ENCODE data around the gene PRRX1. TPM values are rescaled to one million over a fixed set of nuclear protein-coding genes. Genes with fewer than 3 reads are reported as not detected.

Gene PRRX1
- total RNA-seq, 1 donor from 2014 or later, result 12.5 TPM

DNA sequence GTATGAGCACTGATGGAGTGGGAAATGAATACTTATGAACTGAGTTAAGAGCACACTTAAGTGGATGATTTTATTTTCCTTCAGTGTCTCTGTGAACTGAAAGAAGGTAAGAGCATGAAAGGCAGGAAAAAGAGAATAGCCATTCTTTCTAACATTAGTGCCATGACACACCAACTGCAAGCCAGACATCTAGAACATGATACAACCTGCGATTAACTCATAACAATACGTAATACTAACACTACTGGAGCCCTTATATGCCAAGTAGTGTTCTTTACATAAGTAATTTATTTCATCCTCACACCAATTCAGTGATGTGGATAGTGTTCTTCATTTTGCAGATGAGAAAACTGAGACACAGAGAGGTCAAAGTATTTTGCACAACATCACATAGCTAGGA is 56.7 kb downstream of the PRRX1 start:
- no peak for DNase-seq (ENCODE audit: low spot score)

GRCh38 chr1:170721621-170722020 is 57.7 kb downstream of the PRRX1 start:
- no peak for DNase-seq (ENCODE audit: low spot score)

- no peak for DNase-seq (ENCODE audit: low spot score)
These were observed 59.6 kb downstream of the PRRX1 start for GRCh38 chr1:170723518-170723917.

- no peak for DNase-seq (ENCODE audit: low spot score)
These were observed 61.4 kb downstream of the PRRX1 start for GRCh38 chr1:170725326-170725725.

DNA sequence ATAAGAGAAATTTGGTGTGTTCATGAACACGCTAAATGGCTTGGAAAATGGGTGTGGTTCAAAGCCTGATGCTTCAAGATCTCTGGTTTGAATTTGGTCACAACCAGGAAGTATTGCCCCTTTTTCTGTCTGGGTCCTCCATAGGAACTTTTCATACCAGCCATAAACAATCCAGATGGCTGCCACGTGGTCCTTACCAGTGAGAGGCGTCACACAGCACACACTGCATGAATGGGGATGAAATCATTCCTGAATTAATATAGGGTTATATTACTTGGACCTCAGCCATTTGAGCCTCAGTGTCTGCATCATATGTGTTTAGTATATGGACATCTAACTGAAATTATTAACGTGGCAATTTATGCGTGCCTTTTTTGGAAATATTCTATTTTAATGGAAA is 64.0 kb downstream of the PRRX1 start:
- no peak for DNase-seq (ENCODE audit: low spot score)

GRCh38 chr1:170729225-170730002 is 65.5 kb downstream of the PRRX1 start:
- DNase-seq (ENCODE audit: low spot score), result no peak

GRCh38 chr1:170730014-170730413 is 66.1 kb downstream of the PRRX1 start:
- DNase-seq (ENCODE audit: low spot score), result no peak

DNA sequence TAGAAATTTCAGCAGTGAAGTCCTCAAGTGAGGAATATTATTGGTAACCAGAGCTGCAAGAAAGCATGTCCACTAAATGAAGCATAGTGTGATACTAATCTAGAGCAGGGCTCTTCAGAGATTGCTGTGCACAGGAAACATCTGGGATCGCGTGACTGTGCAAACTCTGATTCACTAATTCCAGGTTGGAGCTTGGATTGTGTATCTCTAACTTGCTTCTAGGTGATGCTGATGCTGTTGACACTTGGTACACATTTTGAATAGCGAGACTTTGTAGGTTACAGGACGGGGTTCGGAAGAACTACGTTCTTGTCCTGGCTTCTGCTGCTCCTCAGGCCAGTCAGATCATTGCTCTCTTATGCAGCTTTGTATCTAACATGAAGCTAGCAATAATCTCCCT is 66.5 kb downstream of the PRRX1 start:
- no peak for DNase-seq (ENCODE audit: low spot score)

DNA sequence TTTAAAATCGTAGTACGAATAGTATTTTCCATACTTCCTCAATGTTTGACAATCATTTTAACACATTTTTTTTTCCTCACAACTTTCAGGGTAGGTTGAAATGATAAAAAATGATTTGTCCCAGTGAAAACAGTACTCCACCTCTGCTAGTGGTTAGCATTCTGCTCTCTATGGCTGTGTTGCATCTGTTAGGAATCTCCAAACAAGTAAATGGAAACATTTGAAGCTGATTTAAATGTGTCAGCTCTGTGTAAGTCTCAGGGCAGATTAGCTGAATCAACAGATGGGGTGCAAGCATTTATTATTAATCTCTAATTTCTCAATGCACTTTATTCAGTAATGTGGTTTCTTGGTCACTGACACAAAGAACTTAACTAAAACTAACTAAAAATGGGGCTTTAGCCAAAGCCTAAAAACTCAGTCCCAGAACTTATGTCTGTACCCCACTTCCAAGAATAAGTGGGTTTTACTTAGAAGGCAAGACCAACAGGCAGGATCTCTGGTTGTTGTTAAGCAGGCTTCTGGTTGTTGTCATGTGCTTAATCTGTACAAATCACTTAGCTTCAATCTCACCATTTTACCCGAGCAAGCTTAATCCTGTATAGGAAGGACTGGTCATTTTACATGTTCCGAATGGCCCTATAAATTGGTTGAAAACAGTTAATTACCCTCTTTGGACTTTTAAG is 67.8 kb downstream of the PRRX1 start:
- DNase-seq (ENCODE audit: low spot score), result no peak

DNA sequence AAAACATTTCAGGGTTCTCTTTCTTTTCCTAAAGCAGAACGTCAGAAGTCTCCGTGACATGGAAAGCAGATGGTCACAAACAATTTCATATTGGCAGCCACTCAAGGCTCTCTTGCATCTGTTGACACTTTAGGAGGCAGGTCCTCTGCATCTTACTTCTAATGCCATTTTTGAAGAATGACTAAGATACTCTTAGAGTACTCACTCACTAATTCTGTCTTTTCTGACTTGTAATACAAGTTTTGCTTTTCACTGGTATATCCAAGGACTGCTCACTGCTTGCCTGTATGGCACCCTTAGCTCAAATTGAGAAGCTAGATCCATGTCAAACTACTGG is 68.3 kb downstream of the PRRX1 start:
- DNase-seq (ENCODE audit: low spot score), result no peak

DNA sequence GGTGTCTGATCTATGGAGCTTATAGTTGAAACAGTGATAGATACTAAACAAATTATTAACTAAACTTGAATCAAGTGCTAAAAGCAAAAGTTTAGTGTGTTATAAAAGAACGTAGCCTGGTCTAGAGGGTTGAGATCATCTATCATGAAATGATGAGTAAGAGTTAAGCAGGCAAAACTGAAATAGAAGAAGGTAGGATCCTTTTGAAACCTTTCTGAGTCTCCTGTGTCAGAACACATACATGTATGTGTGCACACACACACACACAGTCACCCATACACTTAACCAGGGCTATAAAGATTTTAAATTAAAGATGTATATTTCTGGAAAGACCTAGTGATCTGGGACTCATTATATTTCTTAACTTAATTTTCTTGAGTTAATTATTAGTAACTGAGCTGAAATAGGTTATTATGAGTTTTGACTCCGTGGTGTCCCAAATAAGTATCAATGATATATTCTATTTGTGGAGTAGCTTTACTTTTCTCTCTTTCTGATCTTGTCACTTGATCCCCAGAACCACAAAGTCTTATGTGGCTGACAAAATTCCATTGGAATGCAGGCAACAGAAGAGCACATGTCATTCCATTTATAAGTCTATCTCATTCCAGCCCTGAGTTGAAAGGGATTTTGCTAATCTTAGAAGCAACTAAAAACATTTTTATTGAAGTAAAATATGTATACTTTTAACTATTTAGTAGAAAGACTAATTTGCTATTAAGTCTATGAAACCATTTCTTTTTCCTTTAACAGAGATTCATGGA is 70.7 kb downstream of the PRRX1 start:
- DNase-seq (ENCODE audit: low spot score), result no peak

DNA sequence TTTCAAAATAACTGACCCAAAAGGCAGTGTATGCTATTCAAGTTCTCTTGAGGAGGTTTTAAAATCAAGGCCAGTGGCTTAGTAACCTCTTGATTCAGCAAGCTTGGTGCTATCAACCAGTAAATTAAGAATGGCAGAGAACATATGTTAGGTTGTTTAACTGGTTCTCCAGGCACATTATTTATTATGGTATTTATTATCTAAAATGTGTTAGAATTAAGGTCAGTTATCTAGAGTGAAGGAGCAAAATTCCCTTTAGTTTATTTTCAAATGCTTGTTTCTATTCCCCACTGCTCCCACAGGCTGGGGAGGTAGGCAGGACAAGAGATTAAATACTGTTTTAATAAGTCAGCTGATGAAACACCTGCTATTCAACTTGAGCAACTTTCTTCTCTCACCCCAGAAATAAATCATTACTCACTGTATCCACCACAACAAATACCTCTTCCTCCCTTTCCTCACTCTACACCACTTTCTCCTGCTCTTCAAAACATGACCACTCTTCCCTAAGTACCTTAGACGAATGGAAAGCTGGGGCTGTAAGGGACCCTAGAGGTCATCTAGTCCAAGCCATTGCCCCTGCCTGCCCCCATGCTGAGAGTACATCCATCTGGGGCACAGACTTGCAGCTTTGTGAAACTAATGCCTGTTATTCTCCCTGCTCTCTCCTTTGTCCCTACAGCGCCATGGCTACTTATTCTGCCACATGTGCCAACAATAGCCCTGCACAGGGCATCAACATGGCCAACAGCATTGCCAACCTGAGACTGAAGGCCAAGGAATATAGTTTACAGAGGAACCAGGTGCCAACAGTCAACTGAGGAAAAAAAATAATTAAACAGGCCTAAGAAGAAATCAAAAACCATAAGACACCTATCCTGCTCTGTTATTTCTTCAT is 71.7 kb downstream of the PRRX1 start:
- no peak for DNase-seq (ENCODE audit: low spot score)

DNA sequence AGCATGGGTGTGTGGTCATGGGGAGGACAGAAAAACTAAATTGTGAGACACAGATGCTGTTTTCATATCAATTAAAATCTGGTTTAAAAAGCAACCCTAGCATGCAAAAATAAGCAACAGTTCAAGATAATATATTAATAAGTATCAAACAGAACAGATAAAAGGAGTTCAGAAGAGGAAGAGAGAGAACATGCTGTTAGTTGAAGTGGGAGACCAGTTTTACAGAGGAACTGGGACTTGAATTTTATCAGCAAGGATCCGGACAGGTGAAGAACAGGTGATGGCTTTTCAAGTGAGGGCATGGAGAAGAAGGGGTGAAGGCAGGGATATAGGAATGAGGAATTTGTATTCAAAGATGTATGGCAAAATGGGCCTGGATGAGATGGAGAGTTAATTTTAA is 75.9 kb downstream of the PRRX1 start:
- no peak for DNase-seq (ENCODE audit: low spot score)

- DNase-seq (ENCODE audit: low spot score), result no peak
These were observed 77.7 kb downstream of the PRRX1 start for GRCh38 chr1:170741678-170742077.

- DNase-seq (ENCODE audit: low spot score), result no peak
These were observed 78.7 kb downstream of the PRRX1 start for GRCh38 chr1:170742600-170742999.

DNA sequence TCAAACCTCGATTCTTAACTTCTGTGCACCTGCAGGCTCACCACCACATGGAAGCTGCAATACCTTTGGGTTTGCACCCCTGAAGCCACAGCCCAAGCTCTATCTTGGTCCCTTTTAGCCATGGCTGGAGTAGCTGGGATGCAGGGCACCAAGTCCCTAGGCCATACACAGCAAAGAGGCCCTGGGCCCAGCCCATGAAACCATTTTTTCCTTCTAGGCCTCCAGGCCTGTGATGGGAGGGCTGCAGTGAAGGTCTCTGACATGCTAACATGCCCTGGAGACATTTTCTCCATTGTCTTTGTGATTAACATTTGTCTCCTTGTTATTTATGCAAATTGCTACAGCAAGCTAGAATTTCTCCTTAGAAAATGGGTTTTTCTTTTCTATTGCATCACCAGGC is 79.2 kb downstream of the PRRX1 start:
- no peak for DNase-seq (ENCODE audit: low spot score)

GRCh38 chr1:170749549-170749948 is 85.6 kb downstream of the PRRX1 start:
- no peak for DNase-seq (ENCODE audit: low spot score)

- DNase-seq (ENCODE audit: low spot score), result no peak
These were observed 86.0 kb downstream of the PRRX1 start for GRCh38 chr1:170749959-170750358.

GRCh38 chr1:170755795-170756194 is 91.9 kb downstream of the PRRX1 start:
- DNase-seq (ENCODE audit: low spot score), result no peak

GRCh38 chr1:170758992-170759391 is 95.1 kb downstream of the PRRX1 start:
- DNase-seq (ENCODE audit: low spot score), result no peak

GRCh38 chr1:170765279-170765678 is 101.3 kb downstream of the PRRX1 start:
- no peak for DNase-seq (ENCODE audit: low spot score)

Data from mucosa of gallbladder (tissue), 1 donor.